ENCODE results near the gene FAM83E.

DNA sequence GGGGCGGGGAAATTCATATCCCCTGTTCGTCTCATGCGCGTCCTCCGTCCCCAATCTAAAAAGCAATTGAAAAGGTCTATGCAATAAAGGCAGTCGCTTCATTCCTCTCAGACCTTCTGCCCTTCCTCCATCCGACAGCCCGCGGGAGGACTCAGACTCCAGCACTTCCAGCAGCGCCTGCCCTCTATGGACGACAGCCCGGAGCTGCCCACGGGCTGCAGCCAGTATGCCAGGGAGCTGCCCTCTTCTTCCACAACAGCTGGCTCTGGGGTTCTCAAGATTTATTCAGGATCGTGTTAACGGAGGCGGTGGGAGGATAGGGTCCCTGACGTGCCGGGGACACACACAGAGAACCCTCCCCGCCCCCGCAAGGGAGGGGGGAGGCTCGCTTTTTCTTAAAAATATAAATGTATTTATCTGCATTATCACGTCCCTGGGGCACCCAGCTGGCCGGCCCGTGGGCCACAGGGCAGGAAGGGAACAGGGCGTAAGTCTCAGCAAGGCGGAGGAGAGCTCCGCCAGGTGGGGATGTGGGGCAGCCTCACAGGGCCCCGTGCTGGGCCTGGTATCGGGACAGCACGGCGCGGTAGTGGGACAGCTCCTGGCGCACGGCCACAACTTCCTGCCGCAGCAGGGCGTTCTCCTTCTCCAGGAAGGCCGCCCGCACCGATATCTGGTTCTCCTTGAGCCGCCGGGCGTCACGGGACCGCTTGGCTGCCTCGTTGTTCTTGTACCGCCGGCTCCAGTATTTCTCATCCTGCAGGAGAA, 15.6 kb upstream of the FAM83E start:
- no peak for TF ChIP-seq CTCF (conservative IDR thresholded peaks at IDR 0.05 in 1 of 2, IDR thresholded peaks at IDR 0.05 in 1 of 2; ENCODE audit: extremely low read depth in 1 of 2, insufficient read depth in 1 of 2, low read depth in 1 of 2, low read length in 2 of 2)
- no peak for TF ChIP-seq EZH2 (IDR thresholded peaks at IDR 0.05; ENCODE audit: borderline replicate concordance, low read length)
